GM18867 (cell line): ENCODE measurements around the gene THRA.

Experiments used
- ATAC-seq: cut with Tn5 transposase; IDR thresholded peaks from one replicate; pipeline ENCODE4 v1.9.1; 2021; ENCODE audit warnings: mild to moderate bottlenecking, moderate library complexity; ENCODE audit not compliant: unreplicated experiment

THRA gene

GRCh38 chr17:40098846-40099618 lies 36.3 kb downstream of the THRA start:
- peak; percentile 73 for ATAC-seq

GRCh38 chr17:40099619-40100418 lies 37.1 kb downstream of the THRA start:
- no peak for ATAC-seq

- no peak for ATAC-seq
These were observed 37.6 kb downstream of the THRA start, which contains the start of gene NR1D1 for GRCh38 chr17:40100419-40100668. Gene NR1D1, minus strand, starts transcription at chr17:40100589. Its CDS starts 495 bp downstream, at chr17:40100094.

GRCh38 chr17:40100669-40101366 lies 38.1 kb downstream of the THRA start:
- peak; percentile 24 for ATAC-seq

- no peak for ATAC-seq
These were observed 38.8 kb downstream of the THRA start for GRCh38 chr17:40101367-40102210.

- no peak for ATAC-seq
These were observed 40.4 kb downstream of the THRA start for GRCh38 chr17:40103071-40103661.

GRCh38 chr17:40103688-40104087 lies 40.9 kb downstream of the THRA start:
- no peak for ATAC-seq

GRCh38 chr17:40104594-40105486 lies 42.1 kb downstream of the THRA start:
- ATAC-seq = no peak

- no peak for ATAC-seq
These were observed 43.3 kb downstream of the THRA start for GRCh38 chr17:40105861-40106759.

- ATAC-seq = no peak
These were observed 44.2 kb downstream of the THRA start for GRCh38 chr17:40106760-40107521.

- no peak for ATAC-seq
These were observed 44.9 kb downstream of the THRA start for GRCh38 chr17:40107522-40108174.

- no peak for ATAC-seq
These were observed 46.4 kb downstream of the THRA start for GRCh38 chr17:40108970-40109824.

GRCh38 chr17:40110026-40110845 lies 47.5 kb downstream of the THRA start:
- no peak for ATAC-seq

GRCh38 chr17:40111221-40112128 lies 48.7 kb downstream of the THRA start:
- ATAC-seq = peak; percentile 51
